HG02885 (cell line): Measurements from ENCODE around the gene FNDC4.
"Not testable (repeated sequence)": the region's sequence is repeated elsewhere in the genome, so short reads cannot be mapped to it uniquely, and the experiment has no call there.

Source experiments
- ATAC-seq: cut with Tn5 transposase; IDR thresholded peaks from one replicate; pipeline ENCODE4 v1.9.1; 2021; ENCODE audit warnings: mild to moderate bottlenecking; ENCODE audit not compliant: unreplicated experiment, poor library complexity

The FNDC4 gene

GRCh38 chr2:27494944-27495554, at the start of gene FNDC4:
Gene FNDC4, minus strand, starts transcription at chr2:27495200. Its CDS starts 521 bp downstream, at chr2:27494679.
- no peak for ATAC-seq

- ATAC-seq, result no peak
These were observed 49.3 kb upstream of the FNDC4 start for GRCh38 chr2:27544143-27544821.

GRCh38 chr2:27539649-27540048, 44.6 kb upstream of the FNDC4 start:
- not testable (repeated sequence) for ATAC-seq

- not testable (repeated sequence) for ATAC-seq
These were observed 43.9 kb upstream of the FNDC4 start for GRCh38 chr2:27538839-27539450.

- no peak for ATAC-seq
These were observed 42.3 kb upstream of the FNDC4 start for GRCh38 chr2:27537287-27537686.

- no peak for ATAC-seq
These were observed 37.0 kb upstream of the FNDC4 start for GRCh38 chr2:27531983-27532382.

GRCh38 chr2:27527182-27527581, 32.2 kb upstream of the FNDC4 start:
- no peak for ATAC-seq

- no peak for ATAC-seq
These were observed 27.5 kb upstream of the FNDC4 start for GRCh38 chr2:27522400-27522945.

GRCh38 chr2:27520316-27520715, 25.3 kb upstream of the FNDC4 start:
- no peak for ATAC-seq

- ATAC-seq, result no peak
These were observed 23.7 kb upstream of the FNDC4 start for GRCh38 chr2:27518782-27519113.

GRCh38 chr2:27518113-27518781, 23.2 kb upstream of the FNDC4 start:
- ATAC-seq, result no peak

- ATAC-seq, result no peak
These were observed 14.3 kb upstream of the FNDC4 start for GRCh38 chr2:27509326-27509725.

- ATAC-seq, result no peak
These were observed 12.3 kb upstream of the FNDC4 start for GRCh38 chr2:27507293-27507692.

- no peak for ATAC-seq
These were observed 11.6 kb upstream of the FNDC4 start for GRCh38 chr2:27506587-27506986.

- no peak for ATAC-seq
These were observed 7.1 kb upstream of the FNDC4 start for GRCh38 chr2:27502142-27502541.

- no peak for ATAC-seq
These were observed 6.0 kb upstream of the FNDC4 start for GRCh38 chr2:27501042-27501441.

GRCh38 chr2:27498975-27499374, 4.0 kb upstream of the FNDC4 start:
- no peak for ATAC-seq

- no peak for ATAC-seq
These were observed 2.3 kb upstream of the FNDC4 start for GRCh38 chr2:27497288-27497627.

GRCh38 chr2:27496357-27497287, 1.6 kb upstream of the FNDC4 start, which contains the start of gene GCKR:
Gene GCKR, plus strand, starts transcription at chr2:27496839. Its CDS starts 66 bp downstream, at chr2:27496905.
- no peak for ATAC-seq

GRCh38 chr2:27495840-27496356, 898 bp upstream of the FNDC4 start:
- no peak for ATAC-seq
